Femur (tissue), 1 donor: ENCODE results near the gene TFR2.

Source experiments
- DNase-seq: peaks from one replicate; pipeline ENCODE4 v3.0.0-alpha.2; 2017

Gene TFR2

GRCh38 chr7:100649826-100650565 lies 8.6 kb upstream of the TFR2 start:
- no peak for DNase-seq

GRCh38 chr7:100642534-100642907 lies 1.2 kb upstream of the TFR2 start:
- DNase-seq, result no peak

- DNase-seq, result no peak
Observed at GRCh38 chr7:100641860-100642533, 645 bp upstream of the TFR2 start.

GRCh38 chr7:100640517-100641440 lies 573 bp downstream of the TFR2 start:
- DNase-seq, result no peak

- no peak for DNase-seq
Observed at GRCh38 chr7:100639995-100640516, 1.3 kb downstream of the TFR2 start.

- peak; percentile 57 for DNase-seq
Observed at GRCh38 chr7:100632951-100633717, 8.2 kb downstream of the TFR2 start.

- DNase-seq, result no peak
Observed at GRCh38 chr7:100630066-100630465, 11.3 kb downstream of the TFR2 start.

GRCh38 chr7:100629117-100629716 lies 12.1 kb downstream of the TFR2 start:
- no peak for DNase-seq

- DNase-seq, result no peak
Observed at GRCh38 chr7:100627238-100627549, 14.2 kb downstream of the TFR2 start.

- peak; percentile 89 for DNase-seq
Observed at GRCh38 chr7:100626530-100627237, 14.7 kb downstream of the TFR2 start.

GRCh38 chr7:100626055-100626454 lies 15.3 kb downstream of the TFR2 start:
- no peak for DNase-seq

GRCh38 chr7:100623951-100624824 lies 17.2 kb downstream of the TFR2 start:
- no peak for DNase-seq

- DNase-seq, result no peak
Observed at GRCh38 chr7:100621554-100621953, 19.8 kb downstream of the TFR2 start.

GRCh38 chr7:100620804-100621203 lies 20.5 kb downstream of the TFR2 start:
- no peak for DNase-seq

- DNase-seq, result no peak
Observed at GRCh38 chr7:100620239-100620638, 21.1 kb downstream of the TFR2 start.

- DNase-seq, result no peak
Observed at GRCh38 chr7:100614308-100614861, 27.0 kb downstream of the TFR2 start.

- DNase-seq, result no peak
Observed at GRCh38 chr7:100613412-100614175, 27.8 kb downstream of the TFR2 start.

- no peak for DNase-seq
Observed at GRCh38 chr7:100612730-100613390, 28.5 kb downstream of the TFR2 start.
